ENCODE data around the gene CA6.

The CA6 gene

GRCh38 chr1:8985915-8986813 lies 40.5 kb downstream of the CA6 start:
- peak; percentile 94 for DNase-seq (ENCODE audit: low read depth)
- in situ Hi-C loops (cut with HindIII; ENCODE audit: low sequenced_read_pairs) = no loop called here
- no peak for TF ChIP-seq CTCF (IDR thresholded peaks at IDR 0.05; ENCODE audit: low read depth, low read length, missing control alignments)
- H3K4me3 ChIP-seq (ENCODE audit: low read depth, low read length) = no peak overlapping the region

GRCh38 chr1:8986814-8987190 lies 41.1 kb downstream of the CA6 start:
- no peak overlapping the region for H3K4me3 ChIP-seq (ENCODE audit: low read depth, low read length)
- no peak for DNase-seq (ENCODE audit: low read depth)
- in situ Hi-C loops (cut with HindIII; ENCODE audit: low sequenced_read_pairs) = no loop called here
- TF ChIP-seq CTCF (IDR thresholded peaks at IDR 0.05; ENCODE audit: low read depth, low read length, missing control alignments) = no peak

GRCh38 chr1:8987881-8988617 lies 42.4 kb downstream of the CA6 start:
- peak; percentile 91 for TF ChIP-seq CTCF (IDR thresholded peaks at IDR 0.05; ENCODE audit: low read depth, low read length, missing control alignments)
- DNase-seq (ENCODE audit: low read depth) = no peak
- no peak overlapping the region for H3K4me3 ChIP-seq (ENCODE audit: low read depth, low read length)
- in situ Hi-C loops (cut with HindIII; ENCODE audit: low sequenced_read_pairs) = no loop called here

DNA sequence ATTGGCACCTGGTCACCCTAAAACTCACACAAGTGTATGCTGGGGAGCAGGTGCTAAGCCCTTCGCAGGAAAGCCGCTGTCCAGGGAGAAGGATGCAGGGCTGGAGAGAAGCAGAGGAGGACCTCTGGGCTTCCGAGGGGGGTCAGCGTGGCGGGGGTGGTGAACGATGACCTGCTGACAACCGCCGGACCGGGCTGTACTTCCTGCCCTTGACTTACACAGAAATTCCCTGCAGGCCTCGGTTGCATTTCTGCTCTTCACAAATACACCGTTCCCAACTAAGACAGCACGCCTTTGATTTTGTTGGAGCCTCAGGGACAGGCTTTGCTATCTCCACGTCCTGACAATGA lies 42.9 kb downstream of the CA6 start:
- in situ Hi-C loops (cut with HindIII; ENCODE audit: low sequenced_read_pairs) = no loop called here
- DNase-seq (ENCODE audit: low read depth) = no peak

GRCh38 chr1:8989061-8989460 lies 43.4 kb downstream of the CA6 start:
- H3K4me3 ChIP-seq (ENCODE audit: low read depth, low read length) = no peak overlapping the region
- in situ Hi-C loops (cut with HindIII; ENCODE audit: low sequenced_read_pairs) = no loop called here
- no peak for DNase-seq (ENCODE audit: low read depth)
- TF ChIP-seq CTCF (IDR thresholded peaks at IDR 0.05; ENCODE audit: low read depth, low read length, missing control alignments) = no peak

More for the DNA sequence above, 42.9 kb downstream of the CA6 start:
- TF ChIP-seq CTCF (IDR thresholded peaks at IDR 0.05; ENCODE audit: low read depth, low read length, missing control alignments) = no peak
- no peak overlapping the region for H3K4me3 ChIP-seq (ENCODE audit: low read depth, low read length)

- TF ChIP-seq CTCF (IDR thresholded peaks at IDR 0.05; ENCODE audit: low read depth, low read length, missing control alignments) = no peak
- no peak overlapping the region for H3K4me3 ChIP-seq (ENCODE audit: low read depth, low read length)
- in situ Hi-C loops (cut with HindIII; ENCODE audit: low sequenced_read_pairs) = no loop called here
- no peak for DNase-seq (ENCODE audit: low read depth)
Measured at GRCh38 chr1:8989821-8990220, 44.2 kb downstream of the CA6 start.

Data from astrocyte of the cerebellum (primary cell).